GM21528 (cell line): ENCODE results near the gene RASL12.

ENCODE experiments used
- ATAC-seq: cut with Tn5 transposase; IDR thresholded peaks from one replicate; pipeline ENCODE4 v1.9.1; 2021; ENCODE audit warnings: mild to moderate bottlenecking, moderate library complexity; ENCODE audit not compliant: unreplicated experiment, low FRiP score

The RASL12 gene

GRCh38 chr15:65092911-65093792, 25.4 kb upstream of the RASL12 start:
- no peak for ATAC-seq

- ATAC-seq: no peak
Observed at GRCh38 chr15:65091946-65092770, 24.4 kb upstream of the RASL12 start.

- no peak for ATAC-seq
Observed at GRCh38 chr15:65089206-65089824, 21.5 kb upstream of the RASL12 start.

GRCh38 chr15:65088643-65089021, 20.8 kb upstream of the RASL12 start:
- no peak for ATAC-seq

GRCh38 chr15:65087873-65088642, 20.3 kb upstream of the RASL12 start:
- ATAC-seq: no peak

- no peak for ATAC-seq
Observed at GRCh38 chr15:65087411-65087810, 19.6 kb upstream of the RASL12 start.

- no peak for ATAC-seq
Observed at GRCh38 chr15:65086680-65087111, 18.9 kb upstream of the RASL12 start.

GRCh38 chr15:65085990-65086679, 18.3 kb upstream of the RASL12 start:
- no peak for ATAC-seq

- no peak for ATAC-seq
Observed at GRCh38 chr15:65085207-65085753, 17.5 kb upstream of the RASL12 start.

- no peak for ATAC-seq
Observed at GRCh38 chr15:65084500-65085206, 16.9 kb upstream of the RASL12 start.

GRCh38 chr15:65083262-65083701, 15.5 kb upstream of the RASL12 start:
- no peak for ATAC-seq

GRCh38 chr15:65082303-65082953, 14.6 kb upstream of the RASL12 start:
- no peak for ATAC-seq

GRCh38 chr15:65081758-65082157, 14.0 kb upstream of the RASL12 start:
- ATAC-seq: no peak

- ATAC-seq: no peak
Observed at GRCh38 chr15:65081270-65081669, 13.5 kb upstream of the RASL12 start.

GRCh38 chr15:65079580-65079979, 11.8 kb upstream of the RASL12 start:
- ATAC-seq: no peak

- ATAC-seq: no peak
Observed at GRCh38 chr15:65077981-65078352, 10.2 kb upstream of the RASL12 start.

- no peak for ATAC-seq
Observed at GRCh38 chr15:65077291-65077980, 9.6 kb upstream of the RASL12 start.
